Effector CD4-positive, alpha-beta T cell (primary cell): ENCODE measurements around the gene CIAPIN1.
"Not testable (repeated sequence)": the region's sequence is repeated elsewhere in the genome, so short reads cannot be mapped to it uniquely, and the experiment has no call there.

ENCODE experiments used
- DNase-seq: peaks from one replicate; pipeline ENCODE4 v3.0.0-alpha.2; 2020

The CIAPIN1 gene

DNA sequence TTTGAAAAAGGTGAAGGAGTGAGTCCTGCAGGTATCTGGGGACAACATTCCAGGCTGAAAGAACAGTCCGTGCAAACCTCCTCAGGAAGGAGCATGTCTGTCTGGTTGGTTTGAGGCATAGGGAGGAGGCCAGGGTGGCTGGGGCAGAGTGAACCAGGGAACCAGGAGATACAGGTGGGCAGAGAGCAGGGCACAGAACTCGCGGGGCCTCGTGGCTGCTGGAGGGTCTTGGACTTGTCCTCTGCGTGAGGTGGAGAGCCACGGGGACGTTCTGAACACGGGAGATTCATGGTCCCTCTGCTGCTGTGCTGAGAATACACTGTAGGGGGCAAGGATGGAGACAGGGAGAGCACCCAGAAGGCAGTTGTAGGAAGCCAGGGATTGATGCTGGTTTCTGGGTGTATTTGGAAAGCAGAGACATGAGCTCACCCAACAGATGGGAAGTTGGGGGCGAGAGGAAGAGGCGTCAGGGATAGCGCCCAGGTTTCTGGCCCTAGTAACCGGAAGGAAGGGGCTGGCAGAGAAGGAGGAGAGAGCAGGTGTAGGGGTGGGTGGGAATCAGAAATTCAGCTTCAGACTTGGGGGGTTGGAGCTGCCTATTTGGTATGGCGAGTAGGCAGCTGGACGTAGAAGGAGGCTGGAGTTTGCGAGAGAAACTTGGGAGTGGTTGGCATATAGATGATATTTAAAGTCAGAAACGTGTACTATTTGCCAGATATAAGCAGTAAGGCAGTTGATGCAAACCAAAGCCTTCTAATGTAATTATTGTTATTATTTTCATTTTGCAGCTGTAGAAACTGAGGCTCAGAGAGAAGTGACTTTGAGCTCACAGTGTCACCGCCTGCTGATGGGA is 43.0 kb downstream of the CIAPIN1 start, which contains the start of gene CCL17:
Gene CCL17, plus strand, starts transcription at position 803 of the 853 bp plus-strand sequence. CDS start 9,166 bp downstream, outside the sequence.
- no peak for DNase-seq

DNA sequence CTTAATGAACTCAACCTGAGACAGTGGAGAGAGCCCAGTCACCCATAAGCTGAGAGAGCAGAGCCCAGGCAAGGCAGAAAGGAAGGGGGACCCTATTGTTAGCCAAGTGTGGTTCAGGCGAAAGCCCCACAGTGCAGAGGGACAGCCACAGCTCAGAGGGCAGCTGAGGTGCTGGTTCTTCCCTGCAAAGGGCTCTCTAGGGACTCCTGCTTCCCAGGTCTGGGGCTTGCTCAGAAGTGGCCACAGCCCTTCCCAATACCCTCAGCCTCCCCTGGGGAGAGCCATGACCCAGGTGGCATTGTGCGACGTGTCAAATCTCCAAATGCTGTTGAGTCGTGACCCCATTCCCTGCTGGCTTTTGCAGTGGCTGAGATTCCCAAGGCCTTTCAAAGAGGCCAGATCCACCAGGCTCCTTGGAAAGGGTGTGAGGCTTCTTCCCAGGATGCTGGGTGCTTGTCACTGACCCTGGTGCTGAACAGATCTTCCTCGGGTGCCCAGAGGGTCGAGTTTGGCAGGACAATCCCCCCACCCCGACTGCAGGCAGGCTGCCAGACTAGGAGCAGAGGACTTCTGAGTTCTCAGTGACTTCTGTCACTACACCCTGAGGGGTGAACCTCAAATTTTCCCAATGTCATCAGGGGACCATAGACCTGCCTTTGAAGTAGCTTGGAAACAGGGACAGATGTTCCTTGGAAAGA is 45.1 kb downstream of the CIAPIN1 start:
- no peak for DNase-seq

DNA sequence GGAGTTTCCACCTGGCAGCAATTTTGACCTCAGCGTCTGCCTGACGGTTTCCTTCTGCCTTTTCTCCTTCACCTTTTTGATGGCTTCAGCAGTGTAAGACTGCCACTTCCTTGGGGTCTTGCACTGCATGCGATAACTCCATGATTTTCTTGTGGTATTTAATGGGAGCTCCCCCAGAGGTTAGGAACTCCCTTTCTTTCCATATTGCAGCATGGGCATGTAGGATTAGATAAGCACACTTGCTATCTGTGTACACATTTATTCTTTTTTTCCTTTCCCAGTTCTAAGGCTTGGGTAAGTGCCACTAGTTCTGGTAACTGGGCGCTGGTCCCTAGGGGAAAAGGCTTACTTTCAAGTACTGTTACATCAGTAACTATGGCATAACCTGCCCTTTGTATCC is 49.7 kb downstream of the CIAPIN1 start:
- not testable (repeated sequence) for DNase-seq

DNA sequence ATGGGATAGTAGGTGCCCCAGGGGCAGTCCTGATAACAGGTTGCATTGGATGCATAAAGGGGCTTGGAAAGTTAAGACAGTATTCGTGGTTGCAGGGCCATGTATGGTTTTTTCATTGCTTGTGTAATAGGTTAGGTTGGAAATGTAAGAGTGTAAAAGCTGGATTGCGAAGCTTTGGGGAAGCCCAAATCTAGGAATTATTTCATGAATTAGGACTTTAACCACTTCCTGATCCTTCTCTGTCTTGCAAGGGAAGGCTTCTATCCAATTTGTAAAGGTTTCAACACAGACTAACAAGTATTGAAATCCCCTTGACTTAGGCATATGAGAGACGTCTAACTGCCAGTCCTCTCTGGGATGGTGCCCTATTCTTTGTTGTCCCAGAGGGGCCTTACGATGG is 50.4 kb downstream of the CIAPIN1 start:
- no peak for DNase-seq

DNA sequence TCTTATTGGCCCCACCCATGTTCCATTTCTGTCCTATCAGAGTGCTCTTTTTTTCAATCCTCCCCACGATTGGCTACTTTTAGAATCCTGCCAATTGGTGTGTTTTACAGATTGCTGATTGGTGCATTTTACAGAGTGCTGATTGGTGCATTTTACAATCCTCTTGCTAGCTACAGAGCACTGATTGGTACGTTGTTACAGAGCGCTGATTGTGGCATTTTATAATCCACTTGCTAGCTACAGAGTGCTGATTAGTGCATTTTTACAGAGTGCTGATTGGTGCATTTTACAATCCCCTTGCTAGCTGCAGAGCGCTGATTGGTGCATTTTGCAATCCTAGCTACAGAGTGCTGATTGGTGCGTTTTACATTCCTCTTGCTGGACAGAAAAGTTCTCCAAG is 52.2 kb downstream of the CIAPIN1 start:
- no peak for DNase-seq

DNA sequence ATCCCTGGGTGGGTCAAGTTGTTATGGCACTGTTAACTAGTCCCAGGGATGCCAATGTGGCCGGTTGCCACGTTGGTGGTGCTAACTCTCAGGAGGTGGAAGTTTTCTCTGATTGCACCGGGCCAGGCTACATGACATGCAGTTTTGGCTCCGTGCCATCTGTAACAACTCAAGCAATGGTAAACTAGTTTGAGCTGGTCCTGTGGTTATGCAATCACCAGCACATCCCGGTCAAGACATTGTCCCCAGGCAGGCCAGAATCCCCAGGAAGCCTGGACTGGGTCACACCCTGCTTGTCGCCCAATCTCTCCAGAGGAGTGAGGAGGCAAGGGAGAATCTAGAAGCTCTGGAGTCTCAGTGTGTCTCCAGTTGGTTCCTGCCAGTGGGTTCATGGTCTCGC is 52.7 kb downstream of the CIAPIN1 start:
- DNase-seq = no peak

DNA sequence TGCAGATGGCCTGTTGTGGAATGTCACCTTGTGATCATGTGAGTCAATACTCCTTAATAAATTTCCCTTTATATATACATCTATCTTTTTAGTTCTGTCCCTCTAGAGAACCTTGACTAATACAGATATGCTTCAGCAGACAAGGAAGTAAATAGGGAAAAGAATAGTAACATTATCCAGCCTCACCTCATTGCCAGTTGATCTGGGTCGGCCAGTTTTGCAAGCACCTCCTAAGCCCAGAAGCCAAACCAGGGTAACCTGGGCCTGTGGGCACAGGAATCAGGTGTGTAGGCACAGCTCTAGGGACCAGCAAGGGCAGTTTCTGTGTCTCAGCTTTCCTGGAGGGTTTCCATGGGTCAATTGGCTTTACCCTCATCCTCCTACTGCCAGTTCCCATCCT is 54.5 kb downstream of the CIAPIN1 start:
- no peak for DNase-seq

DNA sequence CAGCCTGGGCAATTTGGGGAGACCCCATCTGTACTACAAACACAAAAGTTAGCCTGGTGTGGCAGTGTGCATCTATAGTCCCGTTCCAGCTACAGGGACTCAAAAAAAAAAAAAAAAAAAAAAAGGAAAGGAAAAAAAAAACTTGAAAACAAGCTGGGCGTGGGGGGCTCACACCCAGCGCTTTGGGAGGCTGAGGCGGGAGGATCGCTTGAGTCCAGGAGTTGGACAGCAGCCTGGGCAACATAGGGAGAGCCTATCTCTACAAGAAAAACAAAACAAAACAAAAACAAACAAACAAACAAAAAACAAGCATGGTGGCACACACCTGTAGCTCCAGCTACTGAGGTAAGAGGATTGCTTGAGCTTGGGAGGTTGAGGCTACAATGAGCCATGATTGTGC is 55.5 kb downstream of the CIAPIN1 start:
- no peak for DNase-seq

DNA sequence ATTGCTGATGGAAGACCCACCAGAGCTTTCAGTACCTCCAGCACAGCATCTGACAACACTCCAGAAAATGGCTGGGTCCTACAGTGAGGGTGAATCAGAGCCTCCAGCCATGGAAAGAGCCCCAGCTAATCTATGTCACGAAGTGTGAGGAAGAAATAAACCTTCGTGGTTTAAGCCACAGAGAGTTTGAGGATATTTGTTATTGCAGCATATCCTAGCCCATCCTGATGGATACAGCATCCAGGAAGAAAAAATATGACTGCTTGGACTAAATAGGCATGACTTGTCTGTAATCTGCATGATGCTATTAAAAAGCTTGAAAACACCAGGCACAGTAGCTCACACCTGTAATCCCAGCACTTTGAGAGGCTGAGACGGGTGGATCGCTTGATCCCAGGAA is 55.9 kb downstream of the CIAPIN1 start:
- DNase-seq = no peak

DNA sequence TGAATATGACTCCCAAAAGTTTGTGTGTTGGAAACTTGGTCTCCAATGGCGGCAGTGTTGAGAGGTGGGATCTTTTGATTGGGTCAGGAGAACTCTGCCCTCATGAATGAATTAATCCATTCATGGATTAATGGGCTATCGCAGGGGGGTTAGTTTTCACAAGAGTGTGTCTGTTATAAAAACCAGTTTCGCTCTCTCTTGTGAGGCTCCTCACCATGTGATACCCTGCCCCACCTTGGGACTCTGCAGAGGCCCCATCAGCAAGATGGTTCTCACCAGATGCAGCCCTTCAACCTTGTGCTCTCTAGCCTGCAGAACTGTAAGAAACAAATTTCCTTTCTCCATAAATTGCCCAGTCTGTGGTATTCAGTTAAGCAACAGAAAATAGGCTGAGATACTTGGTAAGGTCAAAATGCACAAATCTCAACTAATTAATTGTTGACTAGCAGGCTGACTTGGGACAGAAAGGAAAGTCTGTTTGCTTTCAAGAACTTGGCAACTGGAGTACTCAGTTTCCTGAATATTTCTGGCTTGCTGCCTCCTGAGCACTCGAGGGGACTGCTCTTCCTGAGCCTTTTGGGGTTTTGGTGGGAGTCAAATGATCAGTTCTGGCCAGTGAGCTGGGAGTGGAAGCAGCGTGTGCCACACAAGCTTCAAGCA is 56.4 kb downstream of the CIAPIN1 start:
- DNase-seq = no peak

DNA sequence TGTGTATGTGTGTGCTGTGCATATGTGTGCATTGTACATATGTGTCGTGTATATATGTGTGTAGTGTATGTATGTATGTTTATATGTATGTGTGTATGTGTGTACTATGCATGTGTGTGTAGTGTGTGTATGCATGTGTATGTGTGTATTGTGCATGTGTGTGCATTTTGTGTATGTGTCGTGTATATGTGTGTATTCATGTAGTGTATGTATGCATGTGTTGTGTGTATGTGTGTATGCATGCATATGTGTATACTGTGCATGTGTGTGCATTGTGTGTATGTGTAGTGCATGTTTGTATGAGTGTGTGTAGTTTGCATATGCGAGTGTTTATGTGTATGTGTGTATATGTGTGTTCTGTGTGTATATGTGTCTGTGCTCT is 58.1 kb downstream of the CIAPIN1 start:
- DNase-seq = no peak

DNA sequence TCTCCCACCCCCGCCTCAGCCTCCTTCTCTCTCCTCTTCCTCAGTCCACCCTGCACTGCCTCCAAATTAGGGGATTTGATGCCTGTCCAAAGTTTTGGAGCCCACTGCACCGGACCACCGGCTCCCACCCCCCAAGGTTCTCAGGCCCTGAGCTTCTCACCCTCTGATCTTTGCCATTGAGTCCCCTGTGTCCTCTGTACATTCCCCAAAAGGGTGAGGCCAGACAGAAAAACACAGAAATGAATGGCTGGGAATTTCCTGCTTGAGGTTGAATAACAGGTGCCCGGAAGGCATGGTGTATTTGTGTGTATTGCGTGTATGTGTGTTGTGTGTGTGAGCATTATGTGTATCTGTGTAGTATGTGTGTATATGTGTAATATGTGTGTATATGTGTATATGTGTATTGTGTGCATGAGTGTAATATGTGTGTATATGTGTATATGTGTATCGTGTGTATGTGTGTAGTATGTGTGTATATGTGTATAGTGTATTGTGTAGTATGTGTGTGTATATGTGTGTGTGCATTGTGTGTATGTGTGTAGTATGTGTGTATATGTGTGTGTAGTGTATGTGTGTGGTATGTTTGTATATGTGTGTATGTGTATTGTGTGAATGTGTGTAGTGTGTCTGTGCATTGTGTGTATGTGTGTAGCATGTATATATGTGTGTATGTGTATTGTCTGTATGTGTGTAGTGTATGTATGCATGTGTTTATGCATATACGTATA is 58.7 kb downstream of the CIAPIN1 start:
- no peak for DNase-seq

DNA sequence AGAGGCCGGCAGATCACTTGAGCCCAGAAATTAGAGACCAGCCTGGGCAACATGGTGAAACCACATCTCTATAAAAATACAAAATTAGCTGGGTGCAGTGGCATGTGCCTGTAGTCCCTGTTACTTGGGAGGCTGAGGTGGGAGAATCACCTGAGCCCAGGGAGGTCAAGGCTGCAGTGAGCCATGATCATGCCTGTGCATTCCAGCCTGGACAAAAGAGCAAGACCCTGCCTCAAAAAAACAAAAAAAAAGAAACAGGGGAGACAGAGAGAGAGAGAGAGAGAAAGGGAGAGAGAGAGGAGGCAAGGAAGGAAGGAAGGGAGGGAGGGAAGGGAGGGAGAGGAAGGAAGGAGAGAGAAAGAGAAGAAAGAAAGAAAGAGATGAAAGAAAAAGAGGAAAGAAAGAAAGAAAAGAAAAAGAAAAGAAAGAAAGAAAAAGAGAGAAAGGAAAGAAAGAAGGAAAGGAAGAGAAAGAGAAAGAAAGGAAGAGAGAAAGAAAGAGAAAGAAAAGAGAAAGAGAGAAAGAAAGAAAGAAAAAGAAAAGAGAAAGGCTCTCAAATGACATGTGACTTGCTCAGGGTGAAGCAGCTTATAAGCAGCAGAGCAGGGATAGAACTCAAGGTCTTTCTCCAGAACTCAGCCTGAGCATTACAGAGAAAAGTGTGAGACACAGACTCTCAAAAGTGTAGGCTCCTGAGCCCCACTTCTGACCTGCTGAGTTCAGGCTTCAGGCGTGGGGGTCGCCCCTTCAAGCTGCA is 59.4 kb downstream of the CIAPIN1 start:
- DNase-seq = no peak

DNA sequence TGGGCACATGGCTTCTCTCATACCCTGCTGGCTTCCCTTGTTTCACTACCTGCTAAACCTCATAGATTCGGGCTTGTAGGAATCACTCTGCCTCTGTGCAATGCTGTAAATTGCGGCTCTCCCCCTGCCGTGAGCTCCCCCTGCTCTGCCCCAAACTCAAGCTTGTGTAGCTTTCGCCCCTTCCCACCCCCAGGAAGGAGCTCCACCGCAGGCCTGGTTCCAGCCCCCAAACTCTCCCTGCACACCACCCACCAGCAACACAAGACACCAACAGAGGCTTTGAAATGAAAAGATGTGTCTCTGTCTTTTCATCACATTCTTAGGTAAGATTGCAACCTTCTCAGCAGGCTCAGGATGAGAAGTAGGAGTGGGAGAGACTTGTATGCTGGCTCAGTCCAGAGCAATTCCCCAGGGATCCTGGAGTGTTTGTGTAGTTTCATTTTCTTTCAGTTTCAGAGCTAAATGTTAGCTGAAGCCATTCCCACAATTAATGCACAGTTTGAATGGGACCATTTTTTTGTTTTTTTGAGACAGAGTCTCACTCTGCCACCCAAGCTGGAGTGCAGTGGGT is 60.7 kb downstream of the CIAPIN1 start:
- DNase-seq = no peak

DNA sequence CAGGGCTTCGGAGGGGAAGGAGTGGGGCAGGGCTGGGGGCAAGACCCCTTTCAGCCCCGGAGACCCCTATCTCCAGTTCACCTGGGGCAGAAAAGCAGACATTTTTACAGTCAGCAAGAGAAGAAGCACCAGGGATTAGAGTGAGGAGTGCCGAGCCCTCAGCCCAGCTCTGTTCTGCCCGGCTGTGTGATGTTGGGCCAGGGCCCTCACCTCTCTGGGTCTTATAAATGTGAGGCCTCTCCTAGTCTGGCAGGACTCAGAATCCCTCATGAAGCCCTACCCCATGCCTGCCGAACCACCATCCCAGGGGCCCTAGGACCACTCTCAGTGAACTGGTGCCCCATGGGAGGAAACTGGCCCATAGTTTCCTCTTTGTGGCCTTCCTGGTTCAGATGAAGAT is 62.1 kb downstream of the CIAPIN1 start:
- no peak for DNase-seq

DNA sequence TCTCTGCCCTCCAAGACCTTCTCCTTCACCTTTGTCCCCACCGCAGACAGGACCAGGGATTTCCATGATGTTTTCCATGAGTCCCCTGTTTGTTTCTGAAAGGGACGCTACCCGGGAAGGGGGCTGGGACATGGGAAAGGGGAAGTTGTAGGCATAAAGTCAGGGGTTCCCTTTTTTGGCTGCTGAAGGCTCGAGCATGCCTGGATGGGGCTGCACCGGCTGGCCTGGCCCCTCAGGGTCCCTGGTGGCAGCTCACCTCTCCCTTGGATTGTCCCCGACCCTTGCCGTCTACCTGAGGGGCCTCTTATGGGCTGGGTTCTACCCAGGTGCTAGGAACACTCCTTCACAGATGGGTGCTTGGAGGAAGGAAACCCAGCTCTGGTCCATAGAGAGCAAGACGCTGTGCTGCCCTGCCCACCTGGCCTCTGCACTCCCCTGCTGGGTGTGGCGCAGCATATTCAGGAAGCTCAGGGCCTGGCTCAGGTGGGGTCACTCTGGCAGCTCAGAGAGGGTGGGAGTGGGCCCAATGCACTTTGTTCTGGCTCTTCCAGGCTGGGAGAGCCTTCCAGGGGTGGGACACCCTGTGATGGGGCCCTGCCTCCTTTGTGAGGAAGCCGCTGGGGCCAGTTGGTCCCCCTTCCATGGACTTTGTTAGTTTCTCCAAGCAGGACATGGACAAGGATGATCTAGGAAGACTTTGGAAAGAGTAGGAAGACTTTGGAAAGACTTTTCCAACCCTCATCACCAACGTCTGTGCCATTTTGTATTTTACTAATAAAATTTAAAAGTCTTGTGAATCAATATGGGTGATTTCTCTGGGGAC is 62.7 kb downstream of the CIAPIN1 start:
- DNase-seq = no peak

DNA sequence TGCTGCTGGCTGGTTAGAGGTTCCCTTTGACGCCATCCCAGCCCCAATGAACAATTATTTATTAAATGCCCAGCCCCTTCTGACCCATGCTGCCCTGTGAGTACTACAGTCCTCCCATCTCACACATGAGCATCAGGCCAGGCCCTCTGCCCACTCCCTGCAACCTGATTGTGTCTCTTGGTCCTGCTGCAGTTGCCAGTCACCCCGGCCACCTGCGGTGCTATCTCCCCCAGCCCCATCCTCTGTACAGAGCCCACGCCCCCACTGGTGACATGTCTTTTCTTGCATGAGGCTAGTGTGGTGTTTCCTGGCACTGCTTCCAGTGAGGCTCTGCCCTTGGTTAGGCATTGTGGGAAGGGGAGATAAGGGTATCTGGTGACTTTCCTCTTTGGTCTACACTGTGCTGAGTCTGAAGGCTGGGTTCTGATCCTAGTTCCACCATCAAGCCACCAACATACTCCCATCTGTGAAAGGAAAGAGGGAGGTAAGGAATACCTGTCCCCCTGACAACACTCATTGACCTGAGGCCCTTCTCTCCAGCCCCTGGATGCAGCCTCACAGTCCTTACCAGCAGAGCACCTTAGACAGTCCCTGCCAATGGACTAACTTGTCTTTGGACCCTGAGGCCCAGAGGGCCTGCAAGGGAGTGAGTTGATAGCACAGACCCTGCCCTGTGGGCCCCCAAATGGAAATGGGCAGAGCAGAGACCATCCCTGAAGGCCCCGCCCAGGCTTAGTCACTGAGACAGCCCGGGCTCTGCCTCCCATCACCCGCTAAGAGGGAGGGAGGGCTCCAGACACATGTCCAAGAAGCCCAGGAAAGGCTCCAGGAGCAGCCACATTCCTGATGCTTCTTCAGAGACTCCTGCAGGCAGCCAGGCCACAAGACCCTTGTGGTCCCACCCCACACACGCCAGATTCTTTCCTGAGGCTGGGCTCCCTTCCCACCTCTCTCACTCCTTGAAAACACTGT is 63.6 kb downstream of the CIAPIN1 start:
- no peak for DNase-seq

DNA sequence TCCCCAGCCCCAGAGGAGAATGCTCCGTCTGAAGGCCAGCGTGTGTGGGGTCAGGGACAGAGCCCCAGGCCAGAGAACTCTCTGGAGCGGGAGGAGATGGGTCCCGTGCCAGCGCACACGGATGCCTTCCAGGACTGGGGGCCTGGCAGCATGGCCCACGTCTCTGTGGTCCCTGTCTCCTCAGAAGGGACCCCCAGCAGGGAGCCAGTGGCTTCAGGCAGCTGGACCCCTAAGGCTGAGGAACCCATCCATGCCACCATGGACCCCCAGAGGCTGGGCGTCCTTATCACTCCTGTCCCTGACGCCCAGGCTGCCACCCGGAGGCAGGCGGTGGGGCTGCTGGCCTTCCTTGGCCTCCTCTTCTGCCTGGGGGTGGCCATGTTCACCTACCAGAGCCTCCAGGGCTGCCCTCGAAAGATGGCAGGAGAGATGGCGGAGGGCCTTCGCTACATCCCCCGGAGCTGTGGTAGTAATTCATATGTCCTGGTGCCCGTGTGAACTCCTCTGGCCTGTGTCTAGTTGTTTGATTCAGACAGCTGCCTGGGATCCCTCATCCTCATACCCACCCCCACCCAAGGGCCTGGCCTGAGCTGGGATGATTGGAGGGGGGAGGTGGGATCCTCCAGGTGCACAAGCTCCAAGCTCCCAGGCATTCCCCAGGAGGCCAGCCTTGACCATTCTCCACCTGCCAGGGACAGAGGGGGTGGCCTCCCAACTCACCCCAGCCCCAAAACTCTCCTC is 64.5 kb downstream of the CIAPIN1 start:
- no peak for DNase-seq
